ENCODE results near the gene PRL. TPM values are rescaled to one million over a fixed set of nuclear protein-coding genes. Genes with fewer than 3 reads are reported as not detected.

The PRL gene
- total RNA-seq, 6 experiments from 2014 or later: not detected

- no peak overlapping the region for H3K4me3 Mint-ChIP-seq
- H3K36me3 Mint-ChIP-seq (ENCODE audit: low read depth): no peaks in the 10 kb centered on the region
- no peak overlapping the region for H3K27ac Mint-ChIP-seq
Observed at GRCh38 chr6:22332216-22332615, 35.4 kb upstream of the PRL start.

GRCh38 chr6:22330941-22331340 lies 34.1 kb upstream of the PRL start:
- H3K9me3 Mint-ChIP-seq: peaks cover 21% of the 10 kb centered on the region; the same call in 1 of the 2 replicates
- H3K36me3 Mint-ChIP-seq (ENCODE audit: low read depth): no peaks in the 10 kb centered on the region
- H3K27ac Mint-ChIP-seq: no peak overlapping the region
- no peak overlapping the region for H3K4me3 Mint-ChIP-seq
- DNase-seq: no peak
- peaks cover 3% of the 10 kb centered on the region; the same call in 1 of the 2 replicates for H3K27me3 Mint-ChIP-seq (ENCODE audit: insufficient read depth)
- H3K4me1 Mint-ChIP-seq (ENCODE audit: low read depth): peaks cover 9% of the 10 kb centered on the region; the same call in 1 of the 2 replicates
- TF ChIP-seq CTCF (IDR thresholded peaks at IDR 0.05): no peak

More at GRCh38 chr6:22332216-22332615, 35.4 kb upstream of the PRL start:
- TF ChIP-seq CTCF (IDR thresholded peaks at IDR 0.05): no peak
- Mint-ChIP-seq H3K27me3 (ENCODE audit: insufficient read depth) (no peaks in the 10 kb centered on the region), H3K4me1 (ENCODE audit: low read depth) (peaks cover 9% of the 10 kb centered on the region; the same call in 1 of the 2 replicates), H3K9me3 (peaks cover 17% of the 10 kb centered on the region; the same call in 1 of the 2 replicates)
- DNase-seq: no peak

- Mint-ChIP-seq H3K36me3 (ENCODE audit: low read depth) (no peaks in the 10 kb centered on the region), H3K9me3 (peaks cover 27% of the 10 kb centered on the region; the same call in 1 of the 2 replicates), H3K27ac (no peak overlapping the region), H3K4me1 (ENCODE audit: low read depth) (peaks cover 9% of the 10 kb centered on the region; the same call in 1 of the 2 replicates), H3K4me3 (no peak overlapping the region), H3K27me3 (ENCODE audit: insufficient read depth) (peaks cover 5% of the 10 kb centered on the region; the same call in 1 of the 2 replicates)
- no peak for DNase-seq
- TF ChIP-seq CTCF (IDR thresholded peaks at IDR 0.05): no peak
Observed at GRCh38 chr6:22328474-22328873, 31.6 kb upstream of the PRL start.

GRCh38 chr6:22327881-22328280 lies 31.0 kb upstream of the PRL start:
- DNase-seq: no peak
- no peak for TF ChIP-seq CTCF (IDR thresholded peaks at IDR 0.05)
- peaks cover 9% of the 10 kb centered on the region; the same call in 1 of the 2 replicates for H3K4me1 Mint-ChIP-seq (ENCODE audit: low read depth)
- no peak overlapping the region for H3K4me3 Mint-ChIP-seq
- H3K9me3 Mint-ChIP-seq: peaks cover 27% of the 10 kb centered on the region; the same call in 1 of the 2 replicates
- H3K36me3 Mint-ChIP-seq (ENCODE audit: low read depth): no peaks in the 10 kb centered on the region
- H3K27me3 Mint-ChIP-seq (ENCODE audit: insufficient read depth): peaks cover 5% of the 10 kb centered on the region; the same call in 1 of the 2 replicates
- no peak overlapping the region for H3K27ac Mint-ChIP-seq

- no peak for TF ChIP-seq CTCF (IDR thresholded peaks at IDR 0.05)
- Mint-ChIP-seq H3K36me3 (ENCODE audit: low read depth) (no peaks in the 10 kb centered on the region), H3K4me3 (no peak overlapping the region), H3K27me3 (ENCODE audit: insufficient read depth) (peaks cover 5% of the 10 kb centered on the region; the same call in 1 of the 2 replicates), H3K27ac (no peak overlapping the region), H3K9me3 (peaks cover 18% of the 10 kb centered on the region; the same call in 1 of the 2 replicates), H3K4me1 (ENCODE audit: low read depth) (no peaks in the 10 kb centered on the region)
- no peak for DNase-seq
Observed at GRCh38 chr6:22326500-22326899, 29.7 kb upstream of the PRL start.
